ENCODE measurements around the gene UNC13A.

UNC13A gene

DNA sequence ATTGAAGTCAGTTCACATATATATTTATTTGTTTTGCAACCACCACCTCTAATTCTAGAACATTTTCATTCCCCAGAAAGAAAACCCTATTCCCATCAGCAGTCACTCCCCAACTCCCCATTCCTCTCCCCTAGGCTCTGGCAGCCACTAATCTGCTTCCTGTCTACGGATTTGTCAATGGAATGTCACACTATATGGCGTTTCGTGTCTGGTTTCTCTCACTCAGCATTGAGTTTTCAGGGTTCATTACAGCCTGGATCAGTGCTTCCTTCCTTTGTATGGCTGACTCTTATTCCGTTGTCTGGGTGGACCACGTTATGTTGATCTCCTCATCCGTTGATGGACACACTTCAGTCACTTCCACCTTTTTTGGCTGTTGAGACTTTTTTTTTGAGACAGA, 123.4 kb downstream of the UNC13A start:
- DNase-seq (ENCODE audit: low read depth in 1 of 2, low spot score in 1 of 2), result no peak
- H3K27ac ChIP-seq (replicated peaks), result no peak overlapping the region
- no peaks in the 10 kb centered on the region for H3K27me3 ChIP-seq (ENCODE audit: insufficient read depth, poor library complexity, severe bottlenecking)
- no peak for TF ChIP-seq POLR2AphosphoS5 (IDR thresholded peaks at IDR 0.05; ENCODE audit: low read depth)
- no peak for TF ChIP-seq GABPA (IDR thresholded peaks at IDR 0.05; ENCODE audit: low read depth)
- no peak for TF ChIP-seq SPI1 (IDR thresholded peaks at IDR 0.05; ENCODE audit: borderline replicate concordance, low read depth)
- TF ChIP-seq, protein P1, sequence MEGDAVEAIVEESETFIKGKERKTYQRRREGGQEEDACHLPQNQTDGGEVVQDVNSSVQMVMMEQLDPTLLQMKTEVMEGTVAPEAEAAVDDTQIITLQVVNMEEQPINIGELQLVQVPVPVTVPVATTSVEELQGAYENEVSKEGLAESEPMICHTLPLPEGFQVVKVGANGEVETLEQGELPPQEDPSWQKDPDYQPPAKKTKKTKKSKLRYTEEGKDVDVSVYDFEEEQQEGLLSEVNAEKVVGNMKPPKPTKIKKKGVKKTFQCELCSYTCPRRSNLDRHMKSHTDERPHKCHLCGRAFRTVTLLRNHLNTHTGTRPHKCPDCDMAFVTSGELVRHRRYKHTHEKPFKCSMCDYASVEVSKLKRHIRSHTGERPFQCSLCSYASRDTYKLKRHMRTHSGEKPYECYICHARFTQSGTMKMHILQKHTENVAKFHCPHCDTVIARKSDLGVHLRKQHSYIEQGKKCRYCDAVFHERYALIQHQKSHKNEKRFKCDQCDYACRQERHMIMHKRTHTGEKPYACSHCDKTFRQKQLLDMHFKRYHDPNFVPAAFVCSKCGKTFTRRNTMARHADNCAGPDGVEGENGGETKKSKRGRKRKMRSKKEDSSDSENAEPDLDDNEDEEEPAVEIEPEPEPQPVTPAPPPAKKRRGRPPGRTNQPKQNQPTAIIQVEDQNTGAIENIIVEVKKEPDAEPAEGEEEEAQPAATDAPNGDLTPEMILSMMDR (IDR thresholded peaks at IDR 0.05; ENCODE audit: insufficient read depth, low read length), result no peak
- TF ChIP-seq, protein P2, sequence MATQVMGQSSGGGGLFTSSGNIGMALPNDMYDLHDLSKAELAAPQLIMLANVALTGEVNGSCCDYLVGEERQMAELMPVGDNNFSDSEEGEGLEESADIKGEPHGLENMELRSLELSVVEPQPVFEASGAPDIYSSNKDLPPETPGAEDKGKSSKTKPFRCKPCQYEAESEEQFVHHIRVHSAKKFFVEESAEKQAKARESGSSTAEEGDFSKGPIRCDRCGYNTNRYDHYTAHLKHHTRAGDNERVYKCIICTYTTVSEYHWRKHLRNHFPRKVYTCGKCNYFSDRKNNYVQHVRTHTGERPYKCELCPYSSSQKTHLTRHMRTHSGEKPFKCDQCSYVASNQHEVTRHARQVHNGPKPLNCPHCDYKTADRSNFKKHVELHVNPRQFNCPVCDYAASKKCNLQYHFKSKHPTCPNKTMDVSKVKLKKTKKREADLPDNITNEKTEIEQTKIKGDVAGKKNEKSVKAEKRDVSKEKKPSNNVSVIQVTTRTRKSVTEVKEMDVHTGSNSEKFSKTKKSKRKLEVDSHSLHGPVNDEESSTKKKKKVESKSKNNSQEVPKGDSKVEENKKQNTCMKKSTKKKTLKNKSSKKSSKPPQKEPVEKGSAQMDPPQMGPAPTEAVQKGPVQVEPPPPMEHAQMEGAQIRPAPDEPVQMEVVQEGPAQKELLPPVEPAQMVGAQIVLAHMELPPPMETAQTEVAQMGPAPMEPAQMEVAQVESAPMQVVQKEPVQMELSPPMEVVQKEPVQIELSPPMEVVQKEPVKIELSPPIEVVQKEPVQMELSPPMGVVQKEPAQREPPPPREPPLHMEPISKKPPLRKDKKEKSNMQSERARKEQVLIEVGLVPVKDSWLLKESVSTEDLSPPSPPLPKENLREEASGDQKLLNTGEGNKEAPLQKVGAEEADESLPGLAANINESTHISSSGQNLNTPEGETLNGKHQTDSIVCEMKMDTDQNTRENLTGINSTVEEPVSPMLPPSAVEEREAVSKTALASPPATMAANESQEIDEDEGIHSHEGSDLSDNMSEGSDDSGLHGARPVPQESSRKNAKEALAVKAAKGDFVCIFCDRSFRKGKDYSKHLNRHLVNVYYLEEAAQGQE (IDR thresholded peaks at IDR 0.05; ENCODE audit: insufficient replicate concordance, low read depth), result no peak
- no peak overlapping the region for H3K4me3 ChIP-seq (replicated peaks; ENCODE audit: insufficient read depth, low read length)

DNA sequence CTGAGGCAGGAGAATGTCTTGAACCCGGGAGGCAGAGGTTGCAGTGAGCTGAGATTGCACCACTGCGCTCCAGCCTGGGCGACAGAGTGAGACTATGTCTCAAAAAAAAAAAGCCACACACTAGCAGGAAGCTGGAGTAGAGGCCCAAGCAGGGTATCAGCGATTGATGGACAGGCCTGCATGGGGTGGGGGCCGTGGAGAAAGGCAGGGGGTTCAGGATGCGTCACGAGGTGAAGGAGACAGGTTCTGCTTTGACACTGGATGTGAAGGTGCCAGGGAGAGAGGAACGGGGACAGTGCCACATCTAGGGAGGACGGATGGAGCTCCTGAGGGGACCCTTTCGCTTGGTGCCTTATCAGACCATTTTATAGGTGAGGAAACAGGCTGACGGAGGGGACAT, 125.6 kb downstream of the UNC13A start:
- TF ChIP-seq, protein P1 (IDR thresholded peaks at IDR 0.05; ENCODE audit: insufficient read depth, low read length), result no peak
- TF ChIP-seq, protein P2 (IDR thresholded peaks at IDR 0.05; ENCODE audit: insufficient replicate concordance, low read depth), result no peak
- TF ChIP-seq POLR2AphosphoS5 (IDR thresholded peaks at IDR 0.05; ENCODE audit: low read depth), result no peak
- no peak for TF ChIP-seq GABPA (IDR thresholded peaks at IDR 0.05; ENCODE audit: low read depth)
- no peak for TF ChIP-seq SPI1 (IDR thresholded peaks at IDR 0.05; ENCODE audit: borderline replicate concordance, low read depth)
- Histone ChIP-seq H3K27ac (replicated peaks) (no peak overlapping the region), H3K4me3 (replicated peaks; ENCODE audit: insufficient read depth, low read length) (no peak overlapping the region), H3K27me3 (ENCODE audit: insufficient read depth, poor library complexity, severe bottlenecking) (no peaks in the 10 kb centered on the region)
- no peak for DNase-seq (ENCODE audit: low read depth in 1 of 2, low spot score in 1 of 2)

DNA sequence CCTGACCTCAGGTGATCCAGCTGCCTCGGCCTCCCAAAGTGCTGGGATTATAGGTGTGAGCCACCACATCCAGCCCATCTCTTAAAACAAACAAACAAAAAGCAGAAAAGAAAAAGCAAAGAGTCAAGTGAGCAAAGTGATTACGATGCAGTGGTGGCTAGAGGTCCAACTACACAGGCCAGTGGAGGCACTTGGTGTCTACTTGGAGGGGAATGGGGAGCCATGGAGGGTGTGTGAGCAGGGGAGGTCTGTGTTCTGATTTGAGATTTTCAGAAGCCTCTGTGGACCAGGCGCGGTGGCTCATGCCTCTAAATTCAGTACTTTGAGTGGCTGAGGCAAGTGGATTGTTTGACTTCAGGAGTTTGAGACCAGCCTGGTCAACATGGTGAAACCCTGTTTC, 126.1 kb downstream of the UNC13A start:
- H3K27ac ChIP-seq (replicated peaks), result no peak overlapping the region
- H3K4me3 ChIP-seq (replicated peaks; ENCODE audit: insufficient read depth, low read length), result no peak overlapping the region
- DNase-seq (ENCODE audit: low read depth in 1 of 2, low spot score in 1 of 2), result no peak
- no peaks in the 10 kb centered on the region for H3K27me3 ChIP-seq (ENCODE audit: insufficient read depth, poor library complexity, severe bottlenecking)
- TF ChIP-seq, protein P2 (IDR thresholded peaks at IDR 0.05; ENCODE audit: insufficient replicate concordance, low read depth), result no peak
- TF ChIP-seq SPI1 (IDR thresholded peaks at IDR 0.05; ENCODE audit: borderline replicate concordance, low read depth), result no peak
- TF ChIP-seq, protein P1 (IDR thresholded peaks at IDR 0.05; ENCODE audit: insufficient read depth, low read length), result no peak
- no peak for TF ChIP-seq GABPA (IDR thresholded peaks at IDR 0.05; ENCODE audit: low read depth)
- no peak for TF ChIP-seq POLR2AphosphoS5 (IDR thresholded peaks at IDR 0.05; ENCODE audit: low read depth)

All from HL-60 (cell line).